OCI-LY7 (cell line): ENCODE measurements around the gene ROBO2. TPM values are rescaled to one million over a fixed set of nuclear protein-coding genes. Genes with fewer than 3 reads are reported as not detected.

Source experiments
- BruUV-seq: library from RNA; stranded (reverse); fragments of 400-500 nt; replicated peaks from 2 replicates; lab custom pipeline; 2021; lab: Mats Ljungman, UMichigan
- CTCF ChIA-PET: fragments of 300-600 bp; sonication (Branson Sonifier 250); formaldehyde crosslinking; loops from one replicate; lab custom pipeline; 2022; ENCODE audit warnings: antibody characterized with exemption; ENCODE audit not compliant: unreplicated experiment; lab: Charles Lee
- POLR2A ChIA-PET: fragments of 300-600 bp; sonication (Branson Sonifier 250); formaldehyde crosslinking; loops from one replicate; lab custom pipeline; 2022; ENCODE audit warnings: antibody characterized with exemption; lab: Charles Lee
- DNase-seq: peaks from one replicate; pipeline ENCODE4 v3.0.0-alpha.2; 2015; ENCODE audit warnings: low spot score
- H2AFZ ChIP-seq: fragments of 200-600 bp; sonication (generic), shearing (Covaris generic); 2 replicates; pipeline ENCODE4 v1.6.1; 2014; ENCODE audit warnings: mild to moderate bottlenecking, antibody characterized with exemption, low read length, moderate library complexity
- H3K27ac ChIP-seq: fragments of 200-600 bp; sonication (generic); 2 replicates; pipeline ENCODE4 v1.5.1; 2014; ENCODE audit warnings: mixed run types, low read depth, mild to moderate bottlenecking, moderate library complexity, low read length, inconsistent platforms; ENCODE audit not compliant: poor library complexity, severe bottlenecking
- H3K36me3 ChIP-seq: fragments of 200-600 bp; sonication (generic); 2 replicates; pipeline ENCODE4 v1.6.1; 2014; ENCODE audit warnings: mild to moderate bottlenecking, antibody characterized with exemption, low read length, moderate library complexity, mixed read lengths; ENCODE audit not compliant: insufficient read depth
- H3K4me1 ChIP-seq: fragments of 200-600 bp; sonication (generic); 2 replicates; pipeline ENCODE4 v1.5.1; 2014; ENCODE audit warnings: mild to moderate bottlenecking, low read length; ENCODE audit not compliant: insufficient read depth, poor library complexity, severe bottlenecking
- H3K4me2 ChIP-seq: fragments of 200-600 bp; sonication (generic); 2 replicates; pipeline ENCODE4 v1.6.1; 2014; ENCODE audit warnings: mild to moderate bottlenecking, low read length
- H3K4me3 ChIP-seq: fragments of 200-600 bp; sonication (generic); 2 replicates; pipeline ENCODE4 v1.5.1; 2014; ENCODE audit warnings: mild to moderate bottlenecking, low read depth, low read length; ENCODE audit not compliant: poor library complexity, severe bottlenecking
- H3K79me2 ChIP-seq: fragments of 200-600 bp; sonication (generic); 2 replicates; pipeline ENCODE4 v1.6.1; 2016; ENCODE audit warnings: low read depth, mild to moderate bottlenecking, low read length, moderate library complexity, mixed read lengths; ENCODE audit not compliant: insufficient read depth
- H3K9me2 ChIP-seq: fragments of 200-600 bp; sonication (generic); 2 replicates; pipeline ENCODE4 v1.6.1; 2016; ENCODE audit warnings: mild to moderate bottlenecking, low read length, mixed read lengths; ENCODE audit not compliant: insufficient read depth
- H3K9me3 ChIP-seq: fragments of 200-600 bp; sonication (generic); 2 replicates; pipeline ENCODE4 v1.6.1; 2014; ENCODE audit warnings: mild to moderate bottlenecking, mixed run types, low read length, mixed read lengths
- H4K20me1 ChIP-seq: fragments of 200-600 bp; sonication (generic); 2 replicates; pipeline ENCODE4 v1.6.1; 2014; ENCODE audit warnings: mild to moderate bottlenecking, antibody characterized with exemption, low read length, moderate library complexity, mixed read lengths; ENCODE audit not compliant: insufficient read depth
- CTCF ChIP-seq: fragments of 200-600 bp; sonication (generic); conservative IDR thresholded peaks from 2 replicates; pipeline ENCODE4 v1.5.1; 2014; ENCODE audit warnings: mild to moderate bottlenecking, antibody characterized with exemption, low read length, moderate library complexity, mixed read lengths
- EZH2phosphoT487 ChIP-seq: fragments of 200-600 bp; sonication (generic); IDR thresholded peaks from 2 replicates; pipeline ENCODE4 v1.6.1; 2018; ENCODE audit warnings: low read depth, borderline replicate concordance, mild to moderate bottlenecking, mixed run types, antibody characterized with exemption, low read length, moderate library complexity, mixed read lengths
- intact Hi-C: fragments of 100-400 bp; cut with micrococcal nuclease; formaldehyde crosslinking; loops from one replicate; pipeline ENCODE4 v1.10.0; 2022; ENCODE audit not compliant: unreplicated experiment
- total RNA-seq, 2 experiments: library from RNA; depleted of rRNA in 1 of 2; stranded (reverse); fragments of >200 nt in 1 of 2; shearing (Covaris generic) in 1 of 2; gene quantifications; 2 replicates each; pipeline ENCODE4 v1.2.3, GENCODE V29; 2014 to 2022

ROBO2 gene
- total RNA-seq, 2 experiments from 2014 or later = 0.06 to 4.8 TPM

GRCh38 chr3:77207753-77208152 is 167.9 kb downstream of the ROBO2 start:
- intact Hi-C loops = no loop called here
- Histone ChIP-seq H2AFZ (no peak overlapping the region), H3K9me3 (no peaks in the 10 kb centered on the region), H3K79me2 (no peaks in the 10 kb centered on the region), H3K4me2 (no peak overlapping the region), H4K20me1 (no peaks in the 10 kb centered on the region), H3K36me3 (no peaks in the 10 kb centered on the region), H3K4me3 (no peak overlapping the region), H3K9me2 (no peaks in the 10 kb centered on the region), H3K27ac (no peak overlapping the region), H3K4me1 (no peaks in the 10 kb centered on the region)
- CTCF ChIA-PET = no interaction called here
- POLR2A ChIA-PET = interaction anchor here (0.6 kb wide), 1 partner anchor 1153 kb away, joined by 4 read pairs; no protein-coding TSS in a partner anchor
- TF ChIP-seq CTCF (no peak), EZH2phosphoT487 (no peak)
- no TSS peak for BruUV-seq
- no peak for DNase-seq

- no peak for TF ChIP-seq EZH2phosphoT487
- no peak for TF ChIP-seq CTCF
- intact Hi-C loops = no loop called here
- Histone ChIP-seq H3K27ac (no peak overlapping the region), H3K9me3 (no peaks in the 10 kb centered on the region), H4K20me1 (no peaks in the 10 kb centered on the region), H2AFZ (no peak overlapping the region), H3K4me1 (no peaks in the 10 kb centered on the region), H3K4me3 (no peak overlapping the region), H3K79me2 (no peaks in the 10 kb centered on the region), H3K9me2 (no peaks in the 10 kb centered on the region), H3K4me2 (no peak overlapping the region; the same call in 1 of the 2 replicates), H3K36me3 (no peaks in the 10 kb centered on the region)
- DNase-seq = no peak
- CTCF ChIA-PET = no interaction called here
- POLR2A ChIA-PET = interaction anchor here (1.8 kb wide), 1 partner anchor 9 kb away, joined by 4 read pairs; no protein-coding TSS in a partner anchor
- no TSS peak for BruUV-seq
Measured at GRCh38 chr3:77222701-77223100, 182.8 kb downstream of the ROBO2 start.

- POLR2A ChIA-PET = no interaction called here
Measured at GRCh38 chr3:77227567-77227966, 187.7 kb downstream of the ROBO2 start.

More at GRCh38 chr3:77227567-77227966, 187.7 kb downstream of the ROBO2 start:
- H4K20me1 ChIP-seq = no peaks in the 10 kb centered on the region
- TF ChIP-seq EZH2phosphoT487 = no peak
- no peak for TF ChIP-seq CTCF
- intact Hi-C loops = no loop called here
- BruUV-seq = no TSS peak
- CTCF ChIA-PET = no interaction called here
- no peaks in the 10 kb centered on the region for H3K9me3 ChIP-seq
- H3K4me1 ChIP-seq = no peaks in the 10 kb centered on the region
- H3K4me2 ChIP-seq = no peak overlapping the region
- H3K79me2 ChIP-seq = no peaks in the 10 kb centered on the region
- DNase-seq = no peak
- no peak overlapping the region for H3K4me3 ChIP-seq
- H3K36me3 ChIP-seq = no peaks in the 10 kb centered on the region
- H3K9me2 ChIP-seq = no peaks in the 10 kb centered on the region
- H3K27ac ChIP-seq = no peak overlapping the region
- H2AFZ ChIP-seq = no peak overlapping the region
